SK-MEL-5 (cell line): ENCODE results near the gene KIF13A. TPM values are rescaled to one million over a fixed set of nuclear protein-coding genes. Genes with fewer than 3 reads are reported as not detected.
"Not testable (repeated sequence)": the region's sequence is repeated elsewhere in the genome, so short reads cannot be mapped to it uniquely, and the experiment has no call there.

Experiments used
- DNase-seq: peaks from one replicate; pipeline ENCODE4 v3.0.0-alpha.2; 2016; ENCODE audit warnings: low read depth, low spot score
- in situ Hi-C: cut with HindIII; loops from 2 replicates; pipeline ENCODE4 v1.10.0; 2016; ENCODE audit warnings: low sequenced_read_pairs, high pct_unique_total_duplicates, low pct_unique_long_range_greater_than_20kb
- total RNA-seq: library from RNA; depleted of rRNA; stranded (reverse); fragments of >200 nt; shearing (Covaris generic); gene quantifications from 2 replicates; pipeline ENCODE4 v1.2.3, GENCODE V29; 2014

KIF13A gene
- total RNA-seq, 1 experiment from 2014 or later: 44.6 TPM

DNA sequence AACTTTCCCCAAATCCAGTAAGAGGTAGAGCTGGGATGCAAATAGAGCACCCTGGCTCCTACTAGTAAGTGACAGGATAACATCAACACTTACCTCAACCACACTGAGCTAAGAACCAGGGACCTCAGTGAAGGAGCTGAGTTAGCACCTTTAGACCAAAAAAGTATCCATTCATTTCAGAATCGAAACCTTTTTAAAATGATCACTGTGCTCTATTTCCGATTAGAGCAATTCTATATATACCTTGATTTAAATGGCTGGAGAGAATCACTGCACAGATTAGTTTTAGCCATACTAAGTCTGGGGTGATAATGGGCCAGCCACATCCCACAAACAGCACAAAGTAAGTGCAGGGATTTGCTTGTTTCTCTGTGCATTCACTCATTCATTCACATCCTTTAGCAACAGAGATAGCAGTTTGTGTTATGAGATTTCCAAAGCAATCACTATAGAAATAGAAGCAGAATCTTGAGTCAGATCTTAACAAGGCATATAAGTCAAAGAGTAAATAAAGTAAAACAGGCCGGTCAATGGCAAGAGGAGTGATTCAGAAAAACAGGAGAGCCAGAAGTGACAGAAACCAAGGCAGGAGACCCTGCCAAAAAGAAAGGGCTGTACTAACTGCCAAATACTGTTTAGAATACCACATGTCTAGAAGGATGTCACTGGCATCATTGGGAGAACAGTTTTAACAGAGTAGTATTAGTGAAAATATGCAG is 136.3 kb downstream of the KIF13A start:
- in situ Hi-C loops: no loop called here
- DNase-seq: no peak

DNA sequence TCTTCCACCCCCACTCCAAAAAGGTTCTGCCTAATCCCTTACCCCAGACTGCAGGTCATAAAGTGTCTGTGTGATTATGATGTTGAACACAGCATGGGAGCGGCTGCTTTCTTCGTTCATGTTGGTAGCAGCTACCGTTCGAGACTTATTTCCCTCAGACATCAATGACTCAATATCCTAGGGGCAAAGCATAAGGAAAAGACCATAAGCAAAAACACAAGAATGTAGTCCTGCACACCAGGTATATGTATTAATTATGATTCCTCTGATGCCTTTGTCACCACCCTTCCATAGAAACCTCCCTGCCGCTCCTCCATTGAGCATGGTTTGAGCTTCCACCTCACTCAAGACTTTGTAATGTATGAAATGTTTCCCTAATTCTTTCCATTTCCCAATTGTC is 137.2 kb downstream of the KIF13A start:
- in situ Hi-C loops: no loop called here
- DNase-seq: no peak

DNA sequence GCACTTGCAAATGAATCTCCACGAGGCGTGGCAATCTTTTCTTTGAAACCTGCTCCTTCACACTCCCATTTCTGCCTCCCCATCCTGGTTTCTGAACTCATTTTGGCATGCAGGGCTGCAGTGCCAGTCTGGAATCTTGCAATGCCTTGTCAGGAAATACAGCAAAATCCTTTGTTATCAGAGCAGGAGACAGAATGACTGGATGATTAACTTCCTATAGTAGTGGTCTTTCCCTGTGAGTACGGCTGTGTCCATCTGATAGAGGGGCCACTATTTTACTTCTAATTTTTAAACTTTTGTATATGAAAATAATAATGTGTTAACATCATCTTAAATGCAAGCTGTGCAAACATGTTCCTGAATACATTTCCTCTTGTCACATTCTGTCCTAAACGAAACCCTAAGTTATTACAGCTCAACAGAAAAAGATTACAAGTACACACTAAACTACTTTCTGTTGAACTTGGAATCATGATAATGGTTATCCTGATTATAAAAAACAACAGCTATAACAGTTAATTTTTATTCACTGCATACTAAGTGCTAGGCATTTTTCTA is 140.2 kb downstream of the KIF13A start:
- no peak for DNase-seq
- in situ Hi-C loops: no loop called here

DNA sequence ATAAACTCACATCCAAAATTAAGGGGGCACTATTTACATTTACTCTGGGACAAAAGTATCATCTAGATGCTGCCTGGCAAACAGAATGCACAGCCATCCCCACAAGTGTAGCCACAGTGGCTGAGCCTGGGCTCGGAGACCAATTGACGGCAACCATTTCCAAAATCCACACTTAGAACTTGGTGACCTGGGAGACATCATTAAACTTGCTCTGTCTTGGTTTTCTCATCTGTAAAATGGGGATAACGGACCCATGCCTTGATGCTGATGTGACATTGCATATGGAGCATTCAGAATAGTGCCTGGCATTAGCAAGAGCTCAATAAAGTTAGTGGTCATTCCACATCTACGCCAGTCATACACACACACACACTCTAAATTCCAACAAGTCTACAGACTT is 140.7 kb downstream of the KIF13A start:
- no peak for DNase-seq
- in situ Hi-C loops: no loop called here

DNA sequence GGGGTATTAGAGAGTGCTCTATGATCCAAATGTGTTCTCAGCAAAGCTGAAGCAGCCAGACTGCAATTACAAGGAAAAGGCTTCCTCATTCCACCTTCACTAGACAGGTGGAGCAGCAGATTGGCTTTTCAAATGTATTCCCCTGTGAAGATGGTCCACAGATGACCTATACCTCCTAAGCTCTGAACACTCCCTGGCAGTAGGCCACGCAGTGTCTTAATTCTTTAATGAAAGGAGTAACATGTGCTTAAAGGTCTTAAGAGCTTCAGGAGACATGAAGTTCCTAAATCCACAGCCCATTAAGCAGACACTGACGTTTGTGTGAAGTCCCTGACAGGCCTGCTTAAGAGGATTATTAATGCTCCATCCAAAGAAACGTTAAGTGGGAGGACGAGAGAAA is 141.8 kb downstream of the KIF13A start:
- in situ Hi-C loops: no loop called here
- no peak for DNase-seq

DNA sequence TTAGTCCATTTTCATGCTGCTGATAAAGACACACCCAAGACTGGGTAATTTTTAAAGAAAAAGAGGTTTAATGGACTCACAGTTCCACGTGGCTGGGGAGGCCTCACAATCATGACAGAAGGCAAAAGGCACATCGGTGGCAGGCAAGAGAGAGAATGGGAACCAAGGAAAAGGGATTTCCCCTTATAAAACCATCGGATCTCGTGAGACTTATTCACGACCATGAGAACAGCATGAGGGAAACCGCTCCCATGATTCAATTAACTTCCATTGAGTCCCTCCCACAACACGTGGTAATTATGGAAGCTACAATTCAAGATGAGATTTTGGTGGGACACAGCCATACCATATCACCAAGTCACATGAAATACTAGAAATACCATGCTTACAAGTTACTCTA is 142.5 kb downstream of the KIF13A start:
- in situ Hi-C loops: not testable (repeated sequence)

DNA sequence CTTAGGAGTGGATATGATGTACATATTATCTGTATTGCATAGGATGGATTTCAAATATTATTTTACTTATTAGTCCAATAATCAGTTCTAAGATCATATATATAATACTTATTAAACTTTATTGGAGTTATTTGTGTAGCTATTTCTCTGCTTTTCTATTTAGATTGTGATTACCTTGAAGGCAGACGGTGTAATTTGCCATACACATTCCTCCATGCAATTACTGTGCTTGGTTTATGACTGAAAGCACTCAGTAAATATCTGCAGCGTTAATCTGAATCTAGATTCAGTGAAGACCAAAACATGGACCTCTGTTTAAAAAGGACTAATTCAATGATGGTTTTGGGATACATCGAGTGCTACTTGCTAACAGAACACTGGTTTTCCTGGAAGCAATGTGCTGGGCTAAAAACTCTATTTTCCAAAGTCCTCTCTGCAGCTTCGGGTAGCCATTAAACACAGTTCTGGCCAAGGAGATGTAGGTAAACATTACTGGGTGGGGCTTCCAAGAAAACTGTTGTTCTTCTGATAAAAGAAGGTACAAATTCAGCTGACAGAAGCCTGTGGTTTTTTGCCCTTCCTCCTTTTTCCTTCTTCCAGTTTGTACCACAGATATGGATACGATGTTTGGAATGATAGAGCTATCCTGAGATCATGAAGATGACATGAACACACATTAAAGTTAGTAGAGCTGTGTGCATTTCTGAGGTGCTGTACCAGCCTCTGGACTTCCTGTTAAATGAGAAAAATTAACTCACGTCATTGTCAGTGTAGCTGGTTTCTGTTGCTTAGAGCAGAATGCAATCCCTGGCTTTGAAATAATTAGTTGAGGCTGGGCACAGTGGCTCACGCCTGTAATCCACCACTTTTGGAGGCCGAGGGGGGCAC is 144.3 kb downstream of the KIF13A start:
- in situ Hi-C loops: no loop called here
- no peak for DNase-seq

More for the DNA sequence above, 142.5 kb downstream of the KIF13A start:
- not testable (repeated sequence) for DNase-seq

DNA sequence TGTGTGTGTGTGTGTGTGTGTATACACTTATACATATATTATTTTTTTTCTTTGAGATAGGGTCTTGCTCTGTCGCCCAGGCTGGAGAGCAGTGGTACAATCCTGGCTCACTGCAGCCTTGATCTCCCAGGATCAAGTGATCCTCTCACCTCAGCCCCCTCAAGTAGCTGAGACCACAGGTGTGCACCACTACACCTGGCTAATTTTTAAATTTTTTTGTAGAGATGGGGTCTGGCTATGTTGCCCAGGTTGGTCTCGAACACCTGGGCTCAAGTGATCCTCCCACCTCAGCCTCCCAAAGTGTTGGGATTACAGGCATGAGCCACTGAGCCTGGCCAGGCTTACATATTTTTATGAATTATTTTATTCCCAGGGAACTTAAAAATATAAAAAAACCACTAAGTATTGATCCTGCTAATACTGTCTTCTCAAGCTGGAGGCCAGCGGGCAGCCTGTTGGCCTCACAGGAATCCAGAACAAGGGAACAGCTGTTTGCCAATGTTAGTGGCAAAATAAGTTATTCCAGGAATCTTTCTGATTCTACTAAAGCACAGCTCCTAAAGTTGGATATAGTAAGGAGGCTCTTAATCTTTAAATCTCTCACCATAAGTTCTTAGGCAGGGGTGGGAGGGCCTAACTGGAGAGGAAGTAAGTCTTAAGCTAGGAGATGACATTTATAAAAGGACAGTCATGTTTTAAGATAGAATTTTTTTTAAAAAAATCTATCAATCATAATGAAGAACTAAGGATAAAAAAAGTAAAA is 145.2 kb downstream of the KIF13A start:
- in situ Hi-C loops: no loop called here
- DNase-seq: peak; percentile 35

DNA sequence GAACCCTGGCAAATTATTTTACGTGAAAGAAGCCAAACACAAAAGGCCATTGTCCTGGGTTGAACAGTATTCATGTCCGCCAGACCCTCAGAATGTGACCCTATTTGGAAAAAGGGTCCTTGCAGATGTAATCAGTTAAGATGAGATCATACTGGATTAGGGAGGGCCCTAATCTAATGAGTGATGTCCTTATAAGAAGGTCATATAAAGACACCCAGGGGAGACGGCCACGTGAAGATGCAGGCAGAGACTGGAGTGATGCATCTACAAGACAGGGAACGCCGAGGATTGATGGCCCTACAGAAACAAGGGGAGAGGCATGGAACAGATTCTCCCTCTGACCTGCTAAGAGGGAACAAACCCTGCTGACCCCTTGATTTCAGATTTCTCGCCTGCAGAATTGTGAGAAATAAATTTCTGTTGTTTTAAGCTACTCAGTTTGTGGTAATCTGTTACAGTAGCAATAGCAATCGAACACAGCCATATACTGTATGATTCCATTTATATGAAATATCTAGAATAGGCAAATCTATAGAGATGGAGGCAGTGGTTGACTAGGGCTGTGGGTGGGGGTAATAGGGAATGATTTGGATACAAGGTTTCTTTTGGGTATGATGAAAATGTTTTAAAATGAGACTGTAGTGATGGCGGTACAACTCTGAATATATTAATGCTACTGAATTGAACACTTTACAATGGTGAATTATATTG is 147.8 kb downstream of the KIF13A start:
- no peak for DNase-seq
- in situ Hi-C loops: no loop called here

DNA sequence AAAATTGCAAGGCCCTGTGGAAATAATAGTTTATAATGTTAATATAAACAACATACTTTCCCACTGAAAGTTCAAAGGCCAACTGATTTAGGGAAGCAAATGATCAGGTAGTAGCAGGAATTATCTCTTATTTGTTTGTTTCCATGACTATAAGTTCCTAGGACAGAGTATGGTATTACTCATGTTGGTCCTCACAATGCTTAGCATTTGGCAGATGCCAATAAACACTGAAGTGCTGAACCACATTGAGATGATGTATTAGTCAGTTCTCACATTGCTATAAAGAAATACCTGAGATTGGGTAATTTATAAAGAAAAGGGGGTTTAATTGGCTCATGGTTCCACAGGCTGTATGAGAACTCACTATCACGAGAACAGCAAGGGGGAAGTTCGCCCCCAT is 151.1 kb downstream of the KIF13A start:
- no peak for DNase-seq
- in situ Hi-C loops: no loop called here

DNA sequence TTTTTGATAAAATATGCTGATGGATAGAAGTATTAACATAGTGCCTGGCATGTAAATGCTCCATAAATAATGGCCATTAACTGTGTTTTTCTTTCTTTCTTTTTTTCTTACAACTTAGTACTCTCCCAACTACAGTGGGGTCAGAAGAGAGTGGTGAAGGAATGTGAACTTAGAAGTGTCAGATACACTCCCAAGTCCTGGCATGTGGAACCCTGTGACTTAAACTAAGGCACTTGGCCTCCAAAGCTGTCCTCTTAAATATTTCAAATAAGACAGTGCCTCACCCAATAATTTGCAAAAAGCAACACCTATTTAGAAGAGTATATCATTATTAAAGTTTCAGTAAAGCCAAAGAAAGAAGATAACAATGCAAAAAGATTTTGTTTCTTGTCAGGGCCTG is 151.7 kb downstream of the KIF13A start:
- in situ Hi-C loops: no loop called here
- no peak for DNase-seq

DNA sequence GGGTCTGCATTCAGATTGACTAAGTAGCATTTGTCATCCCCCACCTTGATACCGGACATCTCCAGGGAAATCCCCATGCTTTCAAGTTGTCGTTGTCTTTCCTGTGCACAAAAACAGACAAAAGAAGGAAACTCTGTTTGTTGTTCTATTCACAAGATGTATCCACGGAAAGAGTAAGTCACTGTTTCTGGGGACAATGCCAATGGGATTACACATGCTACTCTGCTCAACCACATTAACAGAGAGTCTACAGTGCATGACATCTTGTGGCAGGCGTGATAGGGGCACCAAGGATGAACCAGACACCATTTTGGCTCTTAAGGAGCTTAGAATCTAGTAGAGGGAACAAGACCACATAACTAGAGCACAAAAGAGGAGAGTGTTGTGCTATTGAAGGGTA is 156.3 kb downstream of the KIF13A start:
- in situ Hi-C loops: no loop called here

DNA sequence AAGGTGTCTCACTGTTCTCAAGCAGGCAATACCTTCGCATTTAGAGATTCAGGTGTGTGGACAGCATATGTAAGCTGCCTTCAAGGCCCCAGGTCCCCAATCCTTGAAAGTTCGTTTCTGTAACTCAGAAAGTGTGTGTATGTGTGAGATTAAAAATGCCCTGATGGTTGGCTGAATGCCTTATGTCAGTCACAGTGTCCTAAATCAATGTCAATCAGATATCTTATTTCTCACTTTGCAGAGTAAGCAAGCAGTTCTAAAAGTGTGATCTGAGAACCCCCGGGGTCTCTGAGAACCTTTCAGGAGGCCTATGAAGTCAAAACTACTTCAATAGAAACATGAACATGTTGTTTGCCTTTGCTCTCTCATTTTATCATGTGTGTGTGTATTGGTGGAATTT is 157.5 kb downstream of the KIF13A start:
- in situ Hi-C loops: no loop called here
- DNase-seq: no peak

More for the DNA sequence above, 156.3 kb downstream of the KIF13A start:
- DNase-seq: no peak

DNA sequence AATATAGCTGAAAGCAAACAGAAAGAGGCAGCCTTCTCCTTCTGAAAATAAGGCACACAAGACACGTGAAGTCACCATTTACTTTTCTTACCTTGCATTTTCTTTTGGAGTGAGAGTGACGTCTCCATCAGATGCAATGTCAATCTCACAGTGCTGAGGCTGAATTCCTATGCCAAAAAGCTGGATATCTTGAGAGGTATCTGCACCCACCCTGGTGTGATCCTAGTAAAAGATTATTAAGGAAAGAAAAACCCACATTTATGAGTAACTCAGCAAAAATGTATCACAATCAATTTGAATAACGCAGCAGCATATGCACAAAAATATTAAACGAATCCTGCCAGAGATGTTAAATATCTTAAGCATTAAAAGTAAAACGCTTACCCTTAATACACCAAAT is 159.3 kb downstream of the KIF13A start:
- in situ Hi-C loops: no loop called here
- no peak for DNase-seq

DNA sequence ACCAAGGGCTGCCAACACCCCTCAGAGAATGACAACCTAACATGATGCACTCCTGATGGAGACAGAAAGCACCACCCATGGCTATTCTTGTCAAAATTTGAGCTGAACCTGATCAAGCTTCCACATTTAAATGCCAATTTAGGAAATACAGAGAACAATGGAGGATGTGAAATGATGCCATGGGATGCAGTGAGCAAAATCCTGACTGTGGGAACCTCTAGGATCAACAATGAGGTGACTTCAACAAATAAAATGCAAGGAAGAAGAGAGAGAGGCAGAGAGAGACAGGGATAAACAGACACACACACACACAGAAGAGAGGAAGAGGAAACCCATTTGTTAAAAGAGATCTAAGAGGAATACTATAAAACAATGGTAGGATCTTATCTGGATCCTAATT is 161.1 kb downstream of the KIF13A start:
- no peak for DNase-seq

DNA sequence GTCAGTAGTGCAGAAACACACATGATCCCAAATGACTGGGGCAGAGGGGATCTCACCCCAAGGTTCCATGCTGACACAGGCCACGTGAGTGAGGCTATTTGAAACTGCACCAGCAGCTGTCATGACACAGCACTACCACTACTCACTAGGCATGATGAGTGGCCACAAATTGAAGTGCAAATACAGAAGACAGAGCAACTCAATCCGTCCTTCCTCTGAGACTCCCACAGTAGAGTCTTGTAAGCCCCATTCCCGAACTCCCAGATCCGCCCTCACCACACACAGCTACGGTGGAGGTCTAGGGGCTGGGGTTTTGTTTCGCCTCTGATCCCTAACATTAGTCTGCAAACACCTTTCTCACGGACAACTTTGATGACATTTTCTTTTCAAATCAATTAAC is 167.4 kb downstream of the KIF13A start:
- DNase-seq: peak; percentile 64
- in situ Hi-C loops: no loop called here

More for the DNA sequence above, 161.1 kb downstream of the KIF13A start:
- in situ Hi-C loops: no loop called here

DNA sequence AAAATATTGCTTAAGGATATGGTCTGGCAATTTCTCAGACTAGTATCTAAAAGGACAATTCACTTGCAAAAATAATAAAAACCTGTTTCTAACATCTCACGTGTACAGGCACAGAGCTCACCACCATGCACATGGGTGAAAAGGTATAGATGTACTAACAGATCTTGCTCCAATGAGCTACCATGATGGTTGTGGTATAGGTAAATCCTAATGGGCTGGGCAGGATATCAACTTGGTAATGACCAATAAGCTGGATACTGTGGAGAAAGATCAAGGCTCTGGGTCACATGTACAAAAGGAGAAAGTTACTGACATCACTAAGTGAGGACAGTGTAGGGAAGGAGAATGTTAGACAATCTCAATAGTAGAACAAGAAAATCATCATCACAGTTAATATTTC is 169.7 kb downstream of the KIF13A start:
- in situ Hi-C loops: no loop called here
- no peak for DNase-seq
